Central memory CD8-positive, alpha-beta T cell (primary cell): ENCODE results near the gene AGPAT3.
A peak's percentile ranks its signal among the peaks of the same experiment; 100 is the strongest.

Experiments used
- ATAC-seq: fragments of 150-1000 bp; cut with Tn5 transposase; replicated peaks from 2 replicates; pipeline ENCODE4 v1.10.0; 2022; ENCODE audit warnings: mild to moderate bottlenecking, moderate FRiP score, moderate number of reproducible peaks; ENCODE audit not compliant: poor library complexity, severe bottlenecking; ENCODE audit errors: extremely low read depth
- DNase-seq, 2 donors: peaks; one replicate each; pipeline ENCODE4 v3.0.0; 2021; ENCODE audit warnings: low spot score in 2 of 2
- H3K27ac Mint-ChIP-seq: one replicate; pipeline ENCODE4 v1.8.0; 2022; ENCODE audit warnings: low read depth, mild to moderate bottlenecking, moderate library complexity, mixed read lengths
- H3K27me3 Mint-ChIP-seq: one replicate; pipeline ENCODE4 v1.8.0; 2022; ENCODE audit warnings: mixed read lengths
- H3K36me3 Mint-ChIP-seq: one replicate; pipeline ENCODE4 v1.8.0; 2022; ENCODE audit warnings: mild to moderate bottlenecking, moderate library complexity, mixed read lengths; ENCODE audit not compliant: insufficient read depth
- H3K4me1 Mint-ChIP-seq: one replicate; pipeline ENCODE4 v1.8.0; 2022; ENCODE audit warnings: mixed read lengths
- H3K4me3 Mint-ChIP-seq: one replicate; pipeline ENCODE4 v1.8.0; 2022; ENCODE audit warnings: mild to moderate bottlenecking, moderate library complexity, mixed read lengths
- H3K9me3 Mint-ChIP-seq: one replicate; pipeline ENCODE4 v1.8.0; 2022; ENCODE audit warnings: mixed read lengths

Gene AGPAT3

DNA sequence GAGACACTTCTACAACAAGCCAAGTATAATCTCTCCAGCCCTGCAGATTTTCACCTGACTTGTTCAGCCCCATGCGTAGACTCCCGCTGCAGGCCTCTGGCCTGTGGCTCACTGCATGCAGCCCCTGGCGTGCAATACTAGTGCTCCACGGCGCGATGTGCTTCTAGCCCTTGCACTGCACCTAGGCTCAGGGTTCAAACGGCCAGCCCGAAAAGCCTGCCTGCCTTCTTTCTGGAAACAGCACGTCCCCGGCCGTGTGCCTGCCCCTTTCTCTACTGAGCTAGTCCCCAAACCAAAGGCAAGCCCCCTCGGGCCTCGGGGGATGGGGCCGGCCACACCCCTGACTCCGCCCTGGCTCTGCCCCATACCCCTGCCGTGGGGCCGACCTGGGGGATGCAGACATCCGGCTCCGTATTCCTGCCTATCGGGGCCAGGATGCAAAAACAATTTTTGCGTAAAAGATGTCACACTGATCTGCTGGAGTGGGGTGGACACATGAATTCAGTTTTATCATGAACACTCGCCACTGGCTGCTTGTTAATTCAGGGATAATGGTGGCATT is 120.7 kb downstream of the AGPAT3 start:
- Mint-ChIP-seq H3K27me3 (no peaks in the 10 kb centered on the region), H3K9me3 (no peaks in the 10 kb centered on the region), H3K36me3 (peaks cover 8% of the 10 kb centered on the region), H3K4me1 (peaks cover 17% of the 10 kb centered on the region), H3K4me3 (no peak overlapping the region), H3K27ac (peak overlapping the region; percentile 12)
- DNase-seq (no peak), ATAC-seq (no peak)

DNA sequence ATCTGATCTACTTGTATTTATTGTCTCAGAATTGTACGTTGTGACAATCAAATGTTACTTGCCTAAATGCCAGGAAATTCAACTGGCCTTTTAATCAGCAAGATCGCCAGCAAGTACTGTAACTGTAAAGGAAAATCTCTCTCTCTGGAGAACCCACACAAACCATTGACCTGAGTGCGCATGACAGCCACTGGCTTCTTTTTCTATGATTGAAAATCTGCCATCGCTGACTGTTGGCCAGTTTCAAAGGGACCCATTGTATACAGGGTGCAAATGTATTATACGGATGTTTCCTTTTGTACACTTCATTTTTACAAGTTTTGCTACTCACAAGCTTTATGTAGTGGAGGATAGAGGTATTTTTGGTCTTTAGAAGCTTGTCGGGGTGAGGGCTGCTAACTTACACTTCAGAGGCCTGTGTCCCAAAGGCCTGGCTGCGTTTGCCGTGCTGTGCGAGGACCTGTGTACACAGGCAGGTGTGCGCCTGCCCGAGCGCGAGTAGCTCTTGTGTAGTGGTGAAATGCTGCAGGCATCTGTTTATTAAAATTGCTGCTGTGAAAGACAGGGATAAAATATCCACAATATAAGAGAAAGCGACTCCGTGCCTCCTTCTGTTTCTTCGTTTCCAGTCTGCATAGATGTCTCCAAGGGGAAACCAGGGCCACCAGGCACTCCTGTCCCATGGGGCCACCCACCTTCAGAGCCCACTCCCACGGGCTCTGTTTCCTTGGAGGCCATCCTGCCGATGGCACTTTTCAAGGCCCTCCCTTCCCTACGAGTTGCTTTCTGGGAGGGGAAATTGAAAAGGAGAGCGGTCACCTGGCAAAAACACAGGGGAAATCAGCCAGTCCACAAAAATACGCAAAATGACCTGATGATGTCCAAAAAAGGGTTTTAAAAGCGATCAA is 121.8 kb downstream of the AGPAT3 start:
- Mint-ChIP-seq H3K27me3 (no peaks in the 10 kb centered on the region), H3K9me3 (no peaks in the 10 kb centered on the region), H3K4me3 (no peak overlapping the region), H3K27ac (no peak overlapping the region), H3K36me3 (peaks cover 8% of the 10 kb centered on the region), H3K4me1 (peaks cover 17% of the 10 kb centered on the region)
- ATAC-seq (no peak), DNase-seq (no peak)

DNA sequence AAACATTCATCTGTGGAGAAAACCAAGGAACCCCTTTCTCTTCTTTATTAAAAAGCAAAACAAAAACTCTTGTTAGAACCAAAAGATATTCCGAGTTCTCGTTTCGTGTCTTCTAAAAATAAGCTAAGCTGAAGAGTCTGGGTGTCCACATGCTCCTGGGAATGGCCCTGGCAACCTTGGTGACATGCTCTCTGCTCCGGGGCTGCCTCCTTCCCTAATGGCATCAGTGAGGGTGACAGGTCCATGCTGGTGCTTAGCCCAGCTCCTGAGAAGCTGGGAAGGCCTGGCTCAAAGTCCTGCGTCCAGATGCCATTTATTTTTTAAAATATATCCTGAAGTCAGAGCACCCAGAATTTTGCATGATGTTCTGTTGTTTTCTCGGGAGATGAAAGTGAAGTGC is 122.5 kb downstream of the AGPAT3 start:
- ATAC-seq, result no peak
- Mint-ChIP-seq H3K9me3 (no peaks in the 10 kb centered on the region), H3K4me1 (peaks cover 17% of the 10 kb centered on the region), H3K27me3 (no peaks in the 10 kb centered on the region), H3K27ac (no peak overlapping the region), H3K4me3 (no peak overlapping the region), H3K36me3 (peaks cover 6% of the 10 kb centered on the region)
- DNase-seq, result no peak

DNA sequence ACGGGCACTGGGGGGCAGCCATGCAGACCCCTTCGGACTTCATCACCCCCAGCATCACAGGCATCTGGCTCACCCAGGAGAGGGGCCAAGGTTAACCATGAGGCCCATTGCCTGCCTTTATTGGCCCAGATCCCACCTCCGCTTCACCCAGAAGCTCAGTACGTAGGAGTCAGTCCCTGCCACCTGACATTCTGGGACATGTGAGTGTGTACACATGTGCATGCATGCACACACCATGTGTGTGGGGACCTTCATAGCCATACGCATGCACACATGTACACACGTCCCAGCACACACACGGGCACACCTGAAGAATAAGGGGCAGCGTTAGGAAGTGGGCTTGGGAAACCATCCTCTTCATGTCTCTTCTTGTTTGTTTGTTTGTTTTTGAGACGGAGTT is 123.0 kb downstream of the AGPAT3 start:
- H3K36me3 Mint-ChIP-seq, result peaks cover 6% of the 10 kb centered on the region
- H3K4me3 Mint-ChIP-seq, result no peak overlapping the region
- no peaks in the 10 kb centered on the region for H3K27me3 Mint-ChIP-seq
- H3K9me3 Mint-ChIP-seq, result no peaks in the 10 kb centered on the region
- no peak overlapping the region for H3K27ac Mint-ChIP-seq
- no peak for DNase-seq
- ATAC-seq, result no peak
- peaks cover 17% of the 10 kb centered on the region for H3K4me1 Mint-ChIP-seq

DNA sequence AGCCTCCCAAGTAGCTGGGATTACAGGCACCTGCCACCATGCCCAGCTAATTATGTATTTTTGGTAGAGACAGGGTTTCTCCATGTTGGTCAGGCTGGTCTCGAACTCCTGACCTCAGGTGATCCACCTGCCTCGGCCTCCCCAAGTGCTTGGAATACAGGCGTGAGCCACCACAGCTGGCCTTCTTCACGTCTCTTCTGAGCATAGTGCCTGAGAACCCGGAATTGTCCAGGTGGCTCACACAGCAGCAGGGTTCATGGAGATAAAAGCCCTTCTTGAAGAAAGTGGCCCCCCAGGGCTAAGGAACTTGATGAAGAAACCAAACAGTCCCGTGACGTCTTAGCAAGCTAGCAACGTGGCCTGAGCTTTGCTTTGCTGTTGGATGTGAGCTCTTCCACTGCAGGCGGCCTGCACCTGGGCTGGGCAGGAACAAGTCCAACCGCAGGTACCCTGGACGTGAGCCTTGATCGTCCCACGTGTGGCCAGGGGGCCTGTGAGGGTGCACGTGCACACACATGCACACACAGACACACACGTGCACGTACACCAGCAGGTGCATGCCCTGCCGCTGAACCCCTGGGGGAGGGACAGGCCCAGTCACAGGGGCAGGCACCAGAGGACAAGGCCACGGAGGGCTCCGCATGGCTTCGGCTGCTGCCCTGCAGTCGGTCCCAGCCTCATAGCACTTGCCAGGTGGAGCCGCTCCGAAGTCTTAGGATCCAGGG is 123.6 kb downstream of the AGPAT3 start:
- no peaks in the 10 kb centered on the region for H3K27me3 Mint-ChIP-seq
- H3K36me3 Mint-ChIP-seq, result peaks cover 6% of the 10 kb centered on the region
- H3K27ac Mint-ChIP-seq, result no peak overlapping the region
- no peaks in the 10 kb centered on the region for H3K9me3 Mint-ChIP-seq
- no peak for ATAC-seq
- H3K4me1 Mint-ChIP-seq, result peaks cover 17% of the 10 kb centered on the region
- no peak overlapping the region for H3K4me3 Mint-ChIP-seq
- no peak for DNase-seq

DNA sequence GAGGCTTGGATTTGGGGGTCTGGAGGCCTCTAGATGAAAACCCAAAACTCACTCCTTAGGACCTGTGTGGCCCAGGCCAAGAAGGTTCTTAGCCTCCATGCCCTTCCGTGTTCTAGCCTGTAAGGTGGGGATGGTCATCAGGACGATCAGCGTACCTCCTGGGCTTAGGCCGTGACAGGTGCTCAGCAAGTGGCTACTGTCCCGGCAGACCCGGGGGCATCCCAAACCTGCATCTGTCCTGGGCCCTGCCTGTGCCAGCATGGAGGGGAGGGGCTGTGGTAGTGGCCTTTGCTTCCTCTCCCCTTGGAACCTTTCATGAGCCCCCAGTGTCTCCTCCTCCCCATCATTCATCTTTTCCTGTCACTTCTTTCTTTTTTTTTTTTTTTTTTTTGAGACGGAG is 124.4 kb downstream of the AGPAT3 start:
- Mint-ChIP-seq H3K36me3 (peaks cover 5% of the 10 kb centered on the region), H3K4me3 (no peak overlapping the region), H3K27me3 (no peaks in the 10 kb centered on the region), H3K9me3 (no peaks in the 10 kb centered on the region), H3K27ac (no peak overlapping the region), H3K4me1 (peaks cover 17% of the 10 kb centered on the region)
- ATAC-seq (no peak), DNase-seq (no peak)

DNA sequence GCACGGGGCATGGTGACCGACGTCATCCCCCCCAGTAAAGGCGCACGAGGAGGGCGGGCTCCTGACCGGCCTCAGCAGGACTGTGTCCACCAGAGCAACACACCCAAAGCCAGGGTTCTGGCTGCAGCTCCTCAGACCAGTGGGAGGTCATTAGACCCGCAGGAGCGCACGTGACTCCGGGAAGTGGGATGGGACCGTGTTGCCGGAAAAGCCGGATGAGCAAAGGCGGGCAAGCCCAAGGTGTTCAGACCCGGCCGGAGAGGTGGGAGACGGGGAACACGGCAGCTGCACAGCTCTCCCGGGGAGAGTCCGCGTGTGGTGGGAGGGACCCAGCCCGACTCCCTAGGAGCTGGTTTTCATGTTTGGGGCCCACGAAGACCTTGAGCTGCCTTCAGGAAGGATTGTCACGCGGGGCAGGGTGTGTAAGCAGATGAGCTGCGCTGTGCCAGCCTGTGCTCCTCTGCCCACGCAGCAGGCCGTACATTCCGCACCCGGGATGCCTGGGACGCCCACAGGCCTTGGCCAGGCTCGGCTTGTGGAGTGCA is 126.5 kb downstream of the AGPAT3 start:
- no peak overlapping the region for H3K4me3 Mint-ChIP-seq
- peaks cover 3% of the 10 kb centered on the region for H3K4me1 Mint-ChIP-seq
- H3K9me3 Mint-ChIP-seq, result no peaks in the 10 kb centered on the region
- H3K36me3 Mint-ChIP-seq, result peaks cover 5% of the 10 kb centered on the region
- H3K27me3 Mint-ChIP-seq, result no peaks in the 10 kb centered on the region
- H3K27ac Mint-ChIP-seq, result no peak overlapping the region
- DNase-seq (no peak), ATAC-seq (no peak)

DNA sequence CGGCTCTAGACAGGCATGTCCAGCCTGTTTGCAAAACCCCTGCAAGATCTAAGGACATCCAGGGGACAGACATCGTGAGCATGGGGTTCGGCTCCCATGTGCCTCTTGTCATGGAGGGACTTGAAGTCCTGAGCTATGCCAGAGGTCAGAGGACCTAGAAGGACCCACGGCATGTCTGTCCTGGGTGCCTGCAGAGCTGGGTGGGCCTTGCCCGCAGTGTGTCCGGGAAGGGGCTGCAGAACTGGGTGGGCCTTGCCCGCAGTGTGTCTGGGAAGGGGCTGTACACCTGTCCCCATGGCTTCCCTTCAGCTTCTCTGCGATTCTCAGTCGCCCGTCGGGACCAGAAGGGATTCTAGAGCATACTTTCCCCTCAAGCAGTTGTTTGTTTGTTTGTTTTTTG is 127.1 kb downstream of the AGPAT3 start:
- no peak for DNase-seq
- no peaks in the 10 kb centered on the region for H3K9me3 Mint-ChIP-seq

DNA sequence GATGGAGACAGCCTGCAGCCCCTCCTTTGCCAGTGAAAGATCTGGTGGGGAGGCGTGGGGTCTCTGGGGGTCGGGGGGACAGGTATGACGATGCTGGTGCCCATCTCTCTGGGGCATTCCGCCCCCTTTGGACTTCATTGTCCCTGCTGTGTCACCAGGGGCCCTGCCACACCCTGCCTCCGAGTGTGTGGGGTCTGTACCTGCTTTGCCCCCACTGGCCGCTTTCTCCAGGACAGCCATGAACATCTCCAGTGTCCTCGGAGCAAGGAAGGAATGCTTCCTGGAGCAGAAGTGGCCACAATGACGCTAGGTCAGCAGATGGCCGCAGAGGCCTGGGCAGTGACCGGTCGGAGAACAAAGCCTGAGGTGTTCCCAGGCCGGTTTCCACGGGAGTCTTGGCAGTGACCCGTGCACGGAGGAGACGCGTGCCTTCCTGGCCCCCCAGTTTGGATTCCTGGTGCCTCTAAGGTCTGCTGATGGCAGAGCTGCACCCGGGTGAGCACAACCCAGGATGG is 128.5 kb downstream of the AGPAT3 start:
- Mint-ChIP-seq H3K4me1 (no peaks in the 10 kb centered on the region), H3K27ac (no peak overlapping the region), H3K9me3 (no peaks in the 10 kb centered on the region), H3K4me3 (no peak overlapping the region), H3K27me3 (peaks cover 17% of the 10 kb centered on the region), H3K36me3 (peaks cover 3% of the 10 kb centered on the region)
- ATAC-seq, result no peak
- no peak for DNase-seq

More for the DNA sequence above, 127.1 kb downstream of the AGPAT3 start:
- H3K27ac Mint-ChIP-seq, result no peak overlapping the region
- ATAC-seq, result no peak
- H3K4me3 Mint-ChIP-seq, result no peak overlapping the region
- peaks cover 3% of the 10 kb centered on the region for H3K36me3 Mint-ChIP-seq
- no peaks in the 10 kb centered on the region for H3K4me1 Mint-ChIP-seq
- peaks cover 4% of the 10 kb centered on the region for H3K27me3 Mint-ChIP-seq

DNA sequence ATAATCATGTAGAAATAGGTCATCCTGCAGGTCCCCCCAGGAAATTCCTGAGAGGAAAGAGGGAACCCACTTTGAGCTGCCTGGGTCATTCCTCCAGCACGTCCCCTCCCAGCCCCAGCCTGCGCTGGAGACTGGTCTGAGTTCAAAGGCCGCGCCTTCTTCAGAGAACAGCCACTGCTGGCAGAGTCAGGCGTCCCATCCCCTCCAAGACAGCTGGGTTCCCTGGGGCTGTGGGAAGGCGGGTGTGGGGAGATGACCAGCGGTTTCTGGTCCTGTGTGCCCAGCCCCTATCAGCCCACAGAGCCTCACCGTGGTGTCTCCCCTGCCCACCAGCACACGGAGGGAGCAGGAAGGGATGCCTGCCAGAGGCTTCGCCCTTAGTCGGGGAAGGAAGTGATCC is 129.1 kb downstream of the AGPAT3 start:
- Mint-ChIP-seq H3K27ac (no peak overlapping the region), H3K9me3 (no peaks in the 10 kb centered on the region), H3K36me3 (peaks cover 3% of the 10 kb centered on the region), H3K4me3 (no peak overlapping the region), H3K4me1 (no peaks in the 10 kb centered on the region), H3K27me3 (peaks cover 23% of the 10 kb centered on the region)
- ATAC-seq (no peak), DNase-seq (no peak)

DNA sequence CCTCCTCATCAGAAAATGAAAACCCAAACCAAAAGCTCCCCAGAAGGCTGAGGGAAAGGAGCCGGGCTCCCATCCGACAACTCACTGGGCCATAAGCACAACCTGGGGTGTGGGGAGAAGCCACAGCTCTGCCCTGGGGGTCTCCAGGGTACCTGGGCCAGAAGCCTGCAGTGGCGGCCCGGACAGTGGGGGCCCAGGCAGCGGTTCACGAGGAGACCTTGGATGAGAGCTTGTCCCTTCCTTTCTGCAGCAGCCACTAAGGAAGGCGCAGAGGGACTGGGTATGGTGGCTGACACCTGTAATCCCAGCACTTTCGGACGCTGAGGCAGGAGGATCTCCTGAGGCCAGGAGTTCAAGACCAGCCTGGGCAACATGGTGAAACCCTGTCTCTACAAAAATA is 129.6 kb downstream of the AGPAT3 start:
- Mint-ChIP-seq H3K36me3 (peaks cover 3% of the 10 kb centered on the region), H3K9me3 (no peaks in the 10 kb centered on the region), H3K27me3 (peaks cover 27% of the 10 kb centered on the region), H3K27ac (no peak overlapping the region), H3K4me3 (no peak overlapping the region), H3K4me1 (no peaks in the 10 kb centered on the region)
- DNase-seq, result no peak
- ATAC-seq, result no peak

DNA sequence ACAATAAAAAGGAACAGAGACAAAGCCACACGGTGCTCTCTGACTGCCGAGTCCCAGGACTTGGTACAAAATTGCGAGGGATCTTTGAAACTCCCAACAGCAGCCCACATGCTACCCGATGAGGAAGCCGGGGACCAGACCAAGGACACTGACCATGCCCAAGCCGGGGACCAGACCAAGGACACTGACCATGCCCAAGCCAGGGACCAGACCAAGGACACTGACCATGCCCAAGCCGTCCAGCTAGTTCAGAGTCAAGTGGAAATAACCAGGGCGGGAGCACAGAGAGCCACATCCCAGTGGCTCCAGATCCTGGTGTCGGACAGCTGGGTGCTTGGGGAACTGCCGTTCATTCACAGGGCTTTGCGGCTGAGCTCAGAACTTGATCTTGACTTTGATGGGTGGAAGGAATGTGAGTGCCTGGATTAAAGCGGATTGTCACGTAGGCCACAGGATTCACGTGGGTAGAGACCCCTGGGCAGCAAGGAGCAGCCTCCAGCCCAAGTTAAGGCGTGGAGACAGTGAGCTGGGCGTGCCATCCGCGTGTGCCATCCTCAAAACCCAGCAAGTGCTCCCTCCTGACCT is 130.6 kb downstream of the AGPAT3 start:
- Mint-ChIP-seq H3K9me3 (no peaks in the 10 kb centered on the region), H3K4me1 (no peaks in the 10 kb centered on the region)

More for the DNA sequence above, 130.6 kb downstream of the AGPAT3 start:
- Mint-ChIP-seq H3K36me3 (peaks cover 3% of the 10 kb centered on the region), H3K27ac (no peak overlapping the region), H3K4me3 (no peak overlapping the region), H3K27me3 (peaks cover 27% of the 10 kb centered on the region)
- DNase-seq, result no peak
- ATAC-seq, result no peak
